HEK293 (cell line): ENCODE measurements around the gene PLEKHA6.

Experiments
- CTCF ChIA-PET: fragments of 350-600 bp; formaldehyde crosslinking; extraction: SDS; loops from one replicate; lab custom pipeline; 2021; ENCODE audit warnings: antibody characterized with exemption; lab: Yijun Ruan, JAX
- POLR2A ChIA-PET: fragments of 300-600 bp; formaldehyde crosslinking; extraction: SDS; loops from one replicate; lab custom pipeline; 2020; ENCODE audit warnings: antibody characterized with exemption, inconsistent platforms; lab: Yijun Ruan, JAX
- H3K27ac ChIP-seq: fragments of 200-500 bp; sonication (Bioruptor generic); 2 replicates; pipeline ENCODE4 v1.5.1; 2014; ENCODE audit warnings: low read depth, low read length, control low read depth, inconsistent platforms; ENCODE audit errors: extremely low read depth
- H3K36me3 ChIP-seq, 2 experiments: fragments of 200-500 bp in 1 of 2; sonication (Bioruptor generic) in 1 of 2; 1 replicate in 1 of 2; 2 replicates in 1 of 2; pipeline ENCODE4 v1.5.1; 2014 to 2017; ENCODE audit warnings: inconsistent platforms in 2 of 2, low read length in 2 of 2; ENCODE audit not compliant: control insufficient read depth in 2 of 2, insufficient read depth in 1 of 2
- H3K4me1 ChIP-seq: fragments of 200-500 bp; sonication (Bioruptor generic); 2 replicates; pipeline ENCODE4 v1.5.1; 2014; ENCODE audit warnings: mild to moderate bottlenecking, low read length, inconsistent platforms; ENCODE audit not compliant: control insufficient read depth, insufficient read depth
- H3K4me3 ChIP-seq: 2 replicates; pipeline ENCODE4 v1.5.1; 2011; ENCODE audit warnings: low read depth, mild to moderate bottlenecking, control low read depth, low read length, moderate library complexity
- H3K9me3 ChIP-seq: fragments of 200-500 bp; sonication (Bioruptor generic); 2 replicates; pipeline ENCODE4 v1.5.1; 2014; ENCODE audit warnings: low read depth, low read length, inconsistent platforms; ENCODE audit not compliant: control insufficient read depth, insufficient read depth
- PRDM6 ChIP-seq: fragments of 450-650 bp; formaldehyde crosslinking; IDR thresholded peaks from 2 replicates; pipeline ENCODE4 v1.5.1; 2017; ENCODE audit warnings: missing biosample characterization, missing genetic modification characterization
- SETDB1 ChIP-seq: IDR thresholded peaks from one replicate; pipeline ENCODE4 v1.6.1; 2017; ENCODE audit warnings: mild to moderate bottlenecking, low read length, moderate library complexity, mixed read lengths; ENCODE audit not compliant: insufficient read length
- TRIM28 ChIP-seq: IDR thresholded peaks from 2 replicates; pipeline ENCODE4 v1.6.1; 2011; ENCODE audit warnings: low read length, control low read depth, borderline replicate concordance
- YY2 ChIP-seq: fragments of 450-650 bp; formaldehyde crosslinking; IDR thresholded peaks from 2 replicates; pipeline ENCODE4 v1.5.1; 2016; ENCODE audit warnings: missing biosample characterization, missing genetic modification characterization
- ZNF184 ChIP-seq: fragments of 450-650 bp; IDR thresholded peaks from 2 replicates; pipeline ENCODE4 v1.5.1; 2018; ENCODE audit warnings: missing biosample characterization, mild to moderate bottlenecking, missing genetic modification characterization
- ZNF391 ChIP-seq: fragments of 450-650 bp; formaldehyde crosslinking; IDR thresholded peaks from 2 replicates; pipeline ENCODE4 v1.5.1; 2016; ENCODE audit warnings: low read depth, missing biosample characterization, missing genetic modification characterization, borderline replicate concordance
- ZNF514 ChIP-seq: fragments of 450-650 bp; formaldehyde crosslinking; IDR thresholded peaks from 2 replicates; pipeline ENCODE4 v1.5.1; 2016; ENCODE audit warnings: missing biosample characterization, missing genetic modification characterization

Gene PLEKHA6

GRCh38 chr1:204170494-204171155 is 189.1 kb downstream of the PLEKHA6 start (continued):
- TF ChIP-seq ZNF391 (no peak), PRDM6 (tag by site-specific recombination) (no peak), ZNF514 (no peak)

- peak; percentile 97 for TF ChIP-seq SETDB1
- TF ChIP-seq ZNF184: 0 out of 2 replicates have a peak, but pooled peaks have one; percentile 30
- no peak for TF ChIP-seq YY2 (tag by site-specific recombination)
- peak; percentile 85; the same call in 1 of the 2 replicates for TF ChIP-seq TRIM28
- ChIA-PET POLR2A (no interaction called here), CTCF (interaction anchor here (0.7 to 14.1 kb wide), 7 partner anchors 7 to 229 kb away, joined by 3 to 178 read pairs (median 4); partner anchors contain the start of gene PLEKHA6)
- H3K9me3 ChIP-seq: no peaks in the 10 kb centered on the region
- H3K4me1 ChIP-seq: no peaks in the 10 kb centered on the region
- H3K4me3 ChIP-seq: no peak overlapping the region
- no peaks in the 10 kb centered on the region for H3K36me3 ChIP-seq
- no peak overlapping the region for H3K27ac ChIP-seq
Measured at GRCh38 chr1:204169858-204170257, 189.9 kb downstream of the PLEKHA6 start.
